Nephron (organoid): ENCODE measurements around the gene FRY.

Experiments
- H3K27ac Mint-ChIP-seq, 3 experiments: 2 replicates each; pipeline ENCODE4 v1.8.0; 2020; ENCODE audit warnings: mixed read lengths in 3 of 3, mild to moderate bottlenecking in 2 of 3, moderate library complexity in 1 of 3
- H3K27me3 Mint-ChIP-seq: 2 replicates; pipeline ENCODE4 v1.8.0; 2021; ENCODE audit warnings: low read depth, mild to moderate bottlenecking, moderate library complexity, mixed read lengths
- H3K36me3 Mint-ChIP-seq: 2 replicates; pipeline ENCODE4 v1.8.0; 2020; ENCODE audit warnings: low read depth, mixed read lengths
- H3K4me1 Mint-ChIP-seq: 2 replicates; pipeline ENCODE4 v1.8.0; 2020; ENCODE audit warnings: mixed read lengths
- H3K4me3 Mint-ChIP-seq, 3 experiments: 2 replicates each; pipeline ENCODE4 v1.8.0; 2020; ENCODE audit warnings: mild to moderate bottlenecking in 3 of 3, mixed read lengths in 3 of 3, moderate library complexity in 2 of 3
- H3K9me3 Mint-ChIP-seq: 2 replicates; pipeline ENCODE4 v1.8.0; 2020; ENCODE audit warnings: mixed read lengths
- TF ChIP-seq, protein P1 (sequence below), 3 experiments: fragments of 200-600 bp; sonication (generic); IDR thresholded peaks; one replicate each; pipeline ENCODE4 v1.5.0; 2021; ENCODE audit warnings: antibody characterized with exemption in 3 of 3; ENCODE audit not compliant: unreplicated experiment in 3 of 3

FRY gene

DNA sequence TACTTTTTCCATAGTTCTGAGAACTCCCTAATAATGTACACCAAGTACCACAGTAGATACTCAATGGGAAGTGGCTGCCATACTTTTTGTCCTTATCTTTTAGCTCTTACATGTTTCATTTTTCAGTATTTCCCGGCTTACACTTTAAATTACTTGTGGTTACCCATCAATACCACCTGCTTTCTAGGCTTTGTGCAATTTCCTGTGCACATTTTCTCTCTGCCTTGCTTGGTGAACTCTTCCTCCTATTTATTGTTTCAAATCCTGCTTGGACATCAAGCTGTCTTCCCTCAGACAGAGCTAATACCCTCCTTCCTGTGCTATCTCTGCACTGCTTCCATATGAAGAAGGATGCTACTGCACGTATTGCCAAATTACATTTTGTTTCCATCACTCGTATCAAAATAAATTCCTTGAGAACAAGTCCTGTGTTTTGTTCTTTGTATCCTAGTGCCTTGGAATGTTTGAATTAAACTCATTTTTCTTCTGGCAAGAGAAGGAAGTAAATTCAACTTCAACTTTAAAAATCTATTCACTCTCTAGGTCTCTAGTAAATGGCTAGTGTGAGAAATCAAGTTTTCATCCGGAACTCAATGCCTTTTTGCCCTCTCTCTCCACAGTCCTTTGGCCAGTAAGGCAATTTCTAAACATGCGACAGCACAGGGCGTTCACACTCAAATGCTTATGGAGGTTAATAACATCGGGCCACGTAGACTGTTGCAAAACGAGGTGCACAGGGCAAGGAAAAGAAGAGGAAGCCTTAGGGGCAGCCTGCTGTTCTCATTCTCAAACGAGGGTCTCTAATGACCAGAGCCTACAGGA, 277.9 kb downstream of the FRY start:
- no peak overlapping the region for H3K27ac Mint-ChIP-seq
- H3K9me3 Mint-ChIP-seq: no peaks in the 10 kb centered on the region
- H3K27me3 Mint-ChIP-seq: no peaks in the 10 kb centered on the region
- H3K4me3 Mint-ChIP-seq: no peak overlapping the region
- TF ChIP-seq, protein P1, sequence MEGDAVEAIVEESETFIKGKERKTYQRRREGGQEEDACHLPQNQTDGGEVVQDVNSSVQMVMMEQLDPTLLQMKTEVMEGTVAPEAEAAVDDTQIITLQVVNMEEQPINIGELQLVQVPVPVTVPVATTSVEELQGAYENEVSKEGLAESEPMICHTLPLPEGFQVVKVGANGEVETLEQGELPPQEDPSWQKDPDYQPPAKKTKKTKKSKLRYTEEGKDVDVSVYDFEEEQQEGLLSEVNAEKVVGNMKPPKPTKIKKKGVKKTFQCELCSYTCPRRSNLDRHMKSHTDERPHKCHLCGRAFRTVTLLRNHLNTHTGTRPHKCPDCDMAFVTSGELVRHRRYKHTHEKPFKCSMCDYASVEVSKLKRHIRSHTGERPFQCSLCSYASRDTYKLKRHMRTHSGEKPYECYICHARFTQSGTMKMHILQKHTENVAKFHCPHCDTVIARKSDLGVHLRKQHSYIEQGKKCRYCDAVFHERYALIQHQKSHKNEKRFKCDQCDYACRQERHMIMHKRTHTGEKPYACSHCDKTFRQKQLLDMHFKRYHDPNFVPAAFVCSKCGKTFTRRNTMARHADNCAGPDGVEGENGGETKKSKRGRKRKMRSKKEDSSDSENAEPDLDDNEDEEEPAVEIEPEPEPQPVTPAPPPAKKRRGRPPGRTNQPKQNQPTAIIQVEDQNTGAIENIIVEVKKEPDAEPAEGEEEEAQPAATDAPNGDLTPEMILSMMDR (IDR thresholded peaks at IDR 0.05; ENCODE audit: unreplicated experiment in 3 of 3): no peak
- no peaks in the 10 kb centered on the region for H3K36me3 Mint-ChIP-seq
- no peaks in the 10 kb centered on the region for H3K4me1 Mint-ChIP-seq

DNA sequence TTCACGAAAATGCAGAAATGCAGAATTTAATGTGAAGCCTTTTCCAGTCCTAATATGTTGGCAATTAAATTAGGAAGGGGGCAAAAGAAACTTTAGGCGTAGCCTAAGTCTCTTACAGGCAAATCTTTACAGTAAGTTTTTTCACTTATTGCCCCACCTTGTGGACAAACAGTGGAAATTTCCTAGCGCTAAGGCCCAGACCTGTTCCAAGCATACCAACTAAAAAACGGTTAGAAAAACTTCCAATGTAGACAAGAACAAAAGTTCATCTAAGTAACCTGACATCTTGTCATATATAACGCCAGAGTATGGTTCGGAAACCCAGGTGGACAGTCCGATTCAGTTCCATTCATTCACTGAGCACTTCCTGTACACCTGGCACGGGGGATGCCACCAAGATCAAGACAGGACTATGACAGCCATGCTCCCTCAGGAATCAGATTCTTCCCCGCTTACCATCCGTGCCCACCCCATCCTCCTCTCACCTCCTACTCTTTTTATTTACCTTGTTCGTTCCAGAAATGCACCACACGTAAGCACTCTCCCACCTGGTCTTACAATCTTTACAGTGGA, 278.6 kb downstream of the FRY start:
- Mint-ChIP-seq H3K36me3 (no peaks in the 10 kb centered on the region), H3K9me3 (no peaks in the 10 kb centered on the region), H3K27me3 (no peaks in the 10 kb centered on the region), H3K4me1 (no peaks in the 10 kb centered on the region), H3K27ac (peak overlapping the region in 1 of 3 experiments; percentile 81), H3K4me3 (no peak overlapping the region)
- TF ChIP-seq, protein P1 (IDR thresholded peaks at IDR 0.05; ENCODE audit: unreplicated experiment in 3 of 3): peak; percentile 69 to 74 (median 73)

DNA sequence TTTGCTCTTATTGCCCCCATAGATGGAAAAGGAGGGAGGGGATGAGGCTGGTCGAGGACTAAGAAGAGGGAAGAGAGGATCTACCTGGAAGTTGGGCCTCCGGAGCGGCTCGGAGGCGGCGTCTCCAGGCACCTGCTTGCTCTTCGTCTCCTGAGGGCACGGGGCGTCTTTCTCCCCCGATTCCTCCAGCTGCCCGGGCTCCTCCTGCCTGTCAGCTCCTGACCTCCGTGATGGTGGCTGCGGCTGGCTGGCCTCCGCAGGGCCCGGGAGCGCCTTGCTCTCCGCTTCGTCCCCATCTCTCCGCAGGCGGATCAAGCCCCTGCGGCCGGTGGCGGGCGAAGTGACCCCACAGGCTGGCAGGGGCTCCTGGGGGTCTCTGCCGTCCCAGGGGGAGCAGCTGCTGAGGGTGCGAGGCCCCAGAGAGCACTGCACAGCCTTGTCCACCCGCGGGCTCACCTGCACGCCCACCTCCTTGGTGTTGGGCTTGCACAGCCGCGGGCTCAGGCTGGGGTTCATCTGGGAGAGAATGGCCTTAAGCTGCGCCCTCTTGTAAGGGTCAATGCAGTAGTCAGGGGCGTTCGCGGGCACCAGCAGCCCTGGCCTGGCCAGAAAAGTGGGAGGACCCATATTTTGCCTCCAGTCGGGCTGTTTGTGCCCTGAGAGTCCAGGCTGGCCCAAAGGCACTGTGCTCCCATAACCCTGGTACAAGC, 279.8 kb downstream of the FRY start:
- Mint-ChIP-seq H3K9me3 (no peaks in the 10 kb centered on the region), H3K4me1 (no peaks in the 10 kb centered on the region), H3K4me3 (no peak overlapping the region), H3K27ac (no peak overlapping the region), H3K27me3 (no peaks in the 10 kb centered on the region), H3K36me3 (no peaks in the 10 kb centered on the region)
- TF ChIP-seq, protein P1 (IDR thresholded peaks at IDR 0.05; ENCODE audit: unreplicated experiment in 3 of 3): no peak

DNA sequence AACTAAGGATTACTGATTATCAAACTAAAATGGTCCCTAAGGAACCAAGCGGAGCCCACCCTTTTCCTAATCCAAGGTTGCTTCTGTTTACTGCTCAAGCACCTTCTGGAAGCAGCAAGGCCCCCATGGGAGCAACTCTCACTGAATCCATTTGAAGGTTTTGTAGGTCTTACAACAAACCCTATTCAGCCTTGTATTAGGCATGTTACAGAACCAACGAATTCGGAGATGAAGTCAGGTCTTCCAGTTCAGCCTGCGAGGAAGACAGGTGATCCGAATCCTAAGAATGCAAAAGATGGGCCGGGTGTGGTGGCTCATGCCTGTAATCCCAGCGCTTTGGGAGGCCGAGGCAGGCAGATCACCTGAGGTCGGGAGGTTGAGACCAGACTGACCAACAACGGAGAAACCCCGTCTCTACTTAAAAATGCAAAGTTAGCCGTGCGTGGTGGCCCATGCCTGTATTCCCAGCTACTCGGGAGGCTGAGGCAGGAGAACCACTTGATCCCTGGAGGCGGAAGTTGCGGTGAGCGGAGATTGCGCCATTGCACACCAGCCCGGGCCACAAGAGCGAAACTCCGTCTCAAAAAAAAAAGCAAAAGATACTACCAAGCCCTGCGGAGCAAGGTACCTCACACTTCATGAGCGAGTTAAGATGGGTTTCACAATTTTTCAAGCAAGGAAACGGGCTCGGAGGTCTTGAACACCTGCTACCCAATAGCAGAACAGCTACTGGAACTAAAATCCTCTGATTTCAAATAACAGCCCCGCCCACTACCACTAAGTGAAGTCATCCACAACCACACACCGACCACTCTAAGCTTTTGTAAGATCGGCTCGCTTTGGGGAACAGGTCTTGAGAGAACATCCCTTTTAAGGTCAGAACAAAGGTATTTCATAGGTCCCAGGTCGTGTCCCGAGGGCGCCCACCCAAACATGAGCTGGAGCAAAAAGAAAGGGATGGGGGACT, 283.0 kb downstream of the FRY start:
- H3K27me3 Mint-ChIP-seq: no peaks in the 10 kb centered on the region
- H3K36me3 Mint-ChIP-seq: no peaks in the 10 kb centered on the region
- H3K4me3 Mint-ChIP-seq: peak overlapping the region; percentile 97 to 98 (median 97)
- no peaks in the 10 kb centered on the region for H3K9me3 Mint-ChIP-seq
- peak overlapping the region; percentile 98 to 99 (median 99) for H3K27ac Mint-ChIP-seq
- H3K4me1 Mint-ChIP-seq: no peaks in the 10 kb centered on the region
- TF ChIP-seq, protein P1 (IDR thresholded peaks at IDR 0.05; ENCODE audit: unreplicated experiment in 3 of 3): no peak

DNA sequence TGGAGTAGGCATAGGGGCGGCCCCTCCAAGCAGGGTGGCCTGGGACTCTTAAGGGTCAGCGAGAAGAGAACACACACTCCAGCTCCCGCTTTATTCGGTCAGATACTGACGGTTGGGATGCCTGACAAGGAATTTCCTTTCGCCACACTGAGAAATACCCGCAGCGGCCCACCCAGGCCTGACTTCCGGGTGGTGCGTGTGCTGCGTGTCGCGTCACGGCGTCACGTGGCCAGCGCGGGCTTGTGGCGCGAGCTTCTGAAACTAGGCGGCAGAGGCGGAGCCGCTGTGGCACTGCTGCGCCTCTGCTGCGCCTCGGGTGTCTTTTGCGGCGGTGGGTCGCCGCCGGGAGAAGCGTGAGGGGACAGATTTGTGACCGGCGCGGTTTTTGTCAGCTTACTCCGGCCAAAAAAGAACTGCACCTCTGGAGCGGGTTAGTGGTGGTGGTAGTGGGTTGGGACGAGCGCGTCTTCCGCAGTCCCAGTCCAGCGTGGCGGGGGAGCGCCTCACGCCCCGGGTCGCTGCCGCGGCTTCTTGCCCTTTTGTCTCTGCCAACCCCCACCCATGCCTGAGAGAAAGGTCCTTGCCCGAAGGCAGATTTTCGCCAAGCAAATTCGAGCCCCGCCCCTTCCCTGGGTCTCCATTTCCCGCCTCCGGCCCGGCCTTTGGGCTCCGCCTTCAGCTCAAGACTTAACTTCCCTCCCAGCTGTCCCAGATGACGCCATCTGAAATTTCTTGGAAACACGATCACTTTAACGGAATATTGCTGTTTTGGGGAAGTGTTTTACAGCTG, 283.9 kb downstream of the FRY start, which contains the start of the genes BRCA2 and ZAR1L:
BRCA2 (plus strand) TSS at position 271 of the 790 bp plus-strand sequence. CDS start 953 bp downstream, outside the sequence.
ZAR1L (minus strand) TSS at position 126 of the 790 bp plus-strand sequence. CDS start 3,438 bp downstream, outside the sequence.
- H3K36me3 Mint-ChIP-seq: peaks cover 3% of the 10 kb centered on the region
- H3K4me1 Mint-ChIP-seq: no peaks in the 10 kb centered on the region
- H3K27ac Mint-ChIP-seq: peak within 1 kb of the TSS; percentile 98 to 99 (median 99)
- no peaks in the 10 kb centered on the region for H3K27me3 Mint-ChIP-seq
- no peaks in the 10 kb centered on the region for H3K9me3 Mint-ChIP-seq
- H3K4me3 Mint-ChIP-seq: peak within 1 kb of the TSS; percentile 97 to 98 (median 97)
- TF ChIP-seq, protein P1 (IDR thresholded peaks at IDR 0.05; ENCODE audit: unreplicated experiment in 3 of 3): no peak
